HFFc6 (cell line): Measurements from ENCODE around the gene NRP2. TPM values are rescaled to one million over a fixed set of nuclear protein-coding genes. Genes with fewer than 3 reads are reported as not detected.

Experiments used
- DNase-seq: peaks from one replicate; pipeline ENCODE4 v3.0.0-alpha.2; 2018
- H3K27ac Mint-ChIP-seq: 2 replicates; pipeline ENCODE4 v1.8.0; 2020; ENCODE audit warnings: mild to moderate bottlenecking, mixed read lengths
- H3K27me3 Mint-ChIP-seq: 2 replicates; pipeline ENCODE4 v1.8.0; 2021; ENCODE audit warnings: mild to moderate bottlenecking, moderate library complexity, mixed read lengths; ENCODE audit not compliant: insufficient read depth
- H3K36me3 Mint-ChIP-seq: 2 replicates; pipeline ENCODE4 v1.8.0; 2021; ENCODE audit warnings: low read depth, mixed read lengths
- H3K4me1 Mint-ChIP-seq: 2 replicates; pipeline ENCODE4 v1.8.0; 2020; ENCODE audit warnings: low read depth, mixed read lengths
- H3K4me3 Mint-ChIP-seq: 2 replicates; pipeline ENCODE4 v1.8.0; 2020; ENCODE audit warnings: mild to moderate bottlenecking, moderate library complexity, mixed read lengths
- H3K9me3 Mint-ChIP-seq: 2 replicates; pipeline ENCODE4 v1.8.0; 2020; ENCODE audit warnings: mild to moderate bottlenecking, mixed read lengths
- CTCF ChIP-seq: fragments of 200-600 bp; sonication (generic); IDR thresholded peaks from 2 replicates; pipeline ENCODE4 v1.5.0; 2021; ENCODE audit warnings: antibody characterized with exemption, mild to moderate bottlenecking
- total RNA-seq, 6 experiments: library from RNA; stranded (reverse); fragmentation: NEBNext Ultra II Directional; extraction: Animal tissue kit (Norgen Biotek cat#: 25700); gene quantifications; 2 replicates in 1 of 6; 3 replicates in 5 of 6; pipeline ENCODE4 v1.2.3, GENCODE V29; 2021

The NRP2 gene
- total RNA-seq, 6 experiments from 2014 or later = 11.8 to 25.1 (median 21.4) TPM

- Mint-ChIP-seq H3K4me1 (peaks cover 13% of the 10 kb centered on the region; the same call in 1 of the 2 replicates), H3K27me3 (no peaks in the 10 kb centered on the region; the same call in 1 of the 2 replicates), H3K9me3 (no peaks in the 10 kb centered on the region), H3K27ac (no peak overlapping the region), H3K36me3 (peaks cover 5% of the 10 kb centered on the region), H3K4me3 (no peak overlapping the region)
- TF ChIP-seq CTCF = no peak
- no peak for DNase-seq
Measured at GRCh38 chr2:205745661-205746419, 63.5 kb downstream of the NRP2 start.

- Mint-ChIP-seq H3K27ac (no peak overlapping the region), H3K9me3 (no peaks in the 10 kb centered on the region), H3K4me3 (no peak overlapping the region), H3K27me3 (no peaks in the 10 kb centered on the region; the same call in 1 of the 2 replicates), H3K4me1 (peaks cover 13% of the 10 kb centered on the region), H3K36me3 (no peaks in the 10 kb centered on the region)
- no peak for TF ChIP-seq CTCF
- no peak for DNase-seq
Measured at GRCh38 chr2:205746420-205746785, 64.1 kb downstream of the NRP2 start.

DNA sequence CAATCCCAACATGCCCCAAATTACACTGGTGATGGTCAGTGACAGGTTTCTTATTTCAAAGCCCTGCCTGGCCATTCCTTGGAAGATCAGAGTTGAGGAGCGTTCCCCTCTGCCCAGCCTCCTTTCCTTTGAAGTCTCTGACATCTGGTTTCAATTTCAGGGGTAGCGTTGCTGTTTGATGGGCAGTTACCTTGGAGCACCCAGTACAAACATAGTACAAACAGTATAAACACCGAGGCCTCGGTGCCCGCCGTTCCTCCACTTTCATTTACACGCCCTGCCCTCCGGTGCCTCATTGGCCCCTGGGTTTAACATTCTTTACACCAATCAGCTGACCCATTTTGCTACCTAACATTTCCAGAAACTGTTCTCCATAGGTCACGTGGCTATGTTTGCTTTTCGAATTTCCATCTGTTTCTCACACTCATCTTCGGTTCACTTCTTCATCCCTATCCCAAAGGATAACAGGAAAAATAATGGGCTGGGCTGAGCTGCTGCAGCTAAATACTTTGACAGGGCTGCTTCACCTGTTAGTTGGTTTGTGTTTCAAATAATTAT lies 65.6 kb downstream of the NRP2 start:
- H3K27ac Mint-ChIP-seq = no peak overlapping the region
- no peaks in the 10 kb centered on the region for H3K36me3 Mint-ChIP-seq
- no peak for DNase-seq
- TF ChIP-seq CTCF = no peak
- no peaks in the 10 kb centered on the region for H3K9me3 Mint-ChIP-seq
- peaks cover 21% of the 10 kb centered on the region for H3K4me1 Mint-ChIP-seq
- H3K27me3 Mint-ChIP-seq = peaks cover under 1% of the 10 kb centered on the region; the same call in 1 of the 2 replicates
- H3K4me3 Mint-ChIP-seq = no peak overlapping the region

DNA sequence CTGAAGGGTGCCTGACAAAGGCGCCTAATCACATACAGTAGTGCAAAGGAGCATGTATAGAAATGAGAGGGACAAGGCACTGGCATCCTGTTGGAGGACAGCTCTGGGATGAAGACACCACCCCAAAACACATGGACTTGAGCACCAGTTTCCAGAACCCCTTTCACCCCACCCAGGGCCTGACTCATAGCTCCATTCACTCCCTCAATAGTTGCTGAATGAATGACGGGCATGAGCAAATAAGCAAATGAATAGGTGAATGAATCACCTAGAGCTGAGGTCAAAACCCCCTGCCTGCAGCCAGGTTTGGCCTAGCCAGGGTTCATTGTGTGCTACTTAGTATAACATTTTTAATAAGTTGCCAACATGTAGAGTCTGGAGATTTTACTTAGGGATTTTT lies 66.3 kb downstream of the NRP2 start:
- Mint-ChIP-seq H3K9me3 (no peaks in the 10 kb centered on the region), H3K27me3 (peaks cover 1% of the 10 kb centered on the region; the same call in 1 of the 2 replicates), H3K36me3 (no peaks in the 10 kb centered on the region), H3K4me3 (no peak overlapping the region), H3K4me1 (peaks cover 21% of the 10 kb centered on the region), H3K27ac (no peak overlapping the region)
- no peak for TF ChIP-seq CTCF
- no peak for DNase-seq

DNA sequence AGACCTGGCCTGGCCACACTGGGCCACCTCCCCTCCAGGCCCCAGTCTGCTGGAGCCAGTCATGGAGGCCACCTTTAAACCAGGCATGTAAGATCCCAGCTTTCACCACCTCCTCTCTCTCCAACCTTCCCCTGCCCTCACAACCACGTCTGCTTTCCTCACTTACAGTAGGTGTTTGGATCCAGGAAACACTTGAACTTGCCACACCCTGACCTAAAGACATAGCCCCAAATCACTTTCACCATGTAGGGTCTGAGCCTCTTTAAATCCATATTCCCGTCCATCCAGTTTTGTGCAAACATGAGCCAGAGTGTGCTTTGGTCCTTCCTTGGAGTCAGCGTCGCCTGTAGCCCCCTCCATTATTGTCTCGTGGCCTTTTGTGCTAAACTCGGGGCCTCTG lies 66.8 kb downstream of the NRP2 start:
- TF ChIP-seq CTCF = no peak
- H3K36me3 Mint-ChIP-seq = no peaks in the 10 kb centered on the region
- no peak overlapping the region for H3K4me3 Mint-ChIP-seq
- DNase-seq = no peak
- H3K4me1 Mint-ChIP-seq = peaks cover 25% of the 10 kb centered on the region
- no peak overlapping the region for H3K27ac Mint-ChIP-seq
- no peaks in the 10 kb centered on the region for H3K9me3 Mint-ChIP-seq
- peaks cover 1% of the 10 kb centered on the region; the same call in 1 of the 2 replicates for H3K27me3 Mint-ChIP-seq
